Neural cell (in vitro differentiated cells): Measurements from ENCODE around the gene TSPAN7. TPM values are rescaled to one million over a fixed set of nuclear protein-coding genes. Genes with fewer than 3 reads are reported as not detected.

ENCODE experiments used
- H2AFZ ChIP-seq: fragments of 200-600, 300-800 bp; sonication (generic), shearing (Covaris generic); 2 replicates; pipeline ENCODE4 v1.6.0; 2014; ENCODE audit warnings: low read depth, mild to moderate bottlenecking, antibody characterized with exemption, low read length, moderate library complexity
- H3F3A ChIP-seq: fragments of 200-600 bp; shearing (Covaris generic); 2 replicates; pipeline ENCODE4 v1.6.1; 2016; ENCODE audit warnings: mild to moderate bottlenecking, moderate library complexity, mixed read lengths, antibody characterized with exemption, low read length; ENCODE audit not compliant: insufficient read depth, poor library complexity, severe bottlenecking
- H3K27ac ChIP-seq: fragments of 200-600, 300-800 bp; sonication (generic), shearing (Covaris generic); 2 replicates; pipeline ENCODE4 v1.5.1; 2014; ENCODE audit warnings: mild to moderate bottlenecking, low read length, moderate library complexity
- H3K27me3 ChIP-seq: fragments of 300-800, 200-600 bp; sonication (generic), shearing (Covaris generic); 2 replicates; pipeline ENCODE4 v1.6.0; 2014; ENCODE audit warnings: mild to moderate bottlenecking, low read depth, low read length, moderate library complexity; ENCODE audit not compliant: insufficient read depth
- H3K36me3 ChIP-seq: fragments of 300-800, 200-600 bp; sonication (generic), shearing (Covaris generic); 2 replicates; pipeline ENCODE4 v1.5.1; 2014; ENCODE audit warnings: mild to moderate bottlenecking, antibody characterized with exemption, low read length, moderate library complexity; ENCODE audit not compliant: insufficient read depth
- H3K4me2 ChIP-seq: fragments of 300-800, 200-600 bp; sonication (generic), shearing (Covaris generic); 2 replicates; pipeline ENCODE4 v1.6.0; 2014; ENCODE audit warnings: mild to moderate bottlenecking, low read length
- H3K4me3 ChIP-seq: fragments of 300-800, 200-600 bp; sonication (generic), shearing (Covaris generic); 2 replicates; pipeline ENCODE4 v1.5.1; 2014; ENCODE audit warnings: mild to moderate bottlenecking, low read length, moderate library complexity
- H3K79me2 ChIP-seq: fragments of 200-600 bp; shearing (Covaris generic); replicated peaks from 2 replicates; pipeline ENCODE4 v1.6.0; 2014; ENCODE audit warnings: mild to moderate bottlenecking, low read length, moderate library complexity; ENCODE audit not compliant: insufficient read depth
- H3K9ac ChIP-seq: fragments of 300-800, 200-600 bp; sonication (generic), shearing (Covaris generic); 2 replicates; pipeline ENCODE4 v1.6.1; 2016; ENCODE audit warnings: mild to moderate bottlenecking, low read length, mixed read lengths
- H3K9me2 ChIP-seq: fragments of 200-600 bp; shearing (Covaris generic); 2 replicates; pipeline ENCODE4 v1.6.1; 2016; ENCODE audit warnings: mild to moderate bottlenecking, low read length, mixed read lengths; ENCODE audit not compliant: insufficient read depth
- H3K9me3 ChIP-seq: fragments of 200-600, 300-800 bp; sonication (generic), shearing (Covaris generic); 2 replicates; pipeline ENCODE4 v1.6.1; 2016; ENCODE audit warnings: mild to moderate bottlenecking, mixed run types, low read length, moderate library complexity, mixed read lengths
- H4K20me1 ChIP-seq: fragments of 200-600 bp; shearing (Covaris generic); 2 replicates; pipeline ENCODE4 v1.6.1; 2016; ENCODE audit warnings: mild to moderate bottlenecking, mixed run types; ENCODE audit not compliant: insufficient read depth
- EP300 ChIP-seq: fragments of 450-650 bp; conservative IDR thresholded peaks from 2 replicates; pipeline ENCODE4 v1.6.1; 2014; ENCODE audit warnings: antibody characterized with exemption, mild to moderate bottlenecking, moderate library complexity; ENCODE audit not compliant: poor library complexity, severe bottlenecking
- EZH2 ChIP-seq: fragments of 200-600, 300-800 bp; shearing (Covaris generic), sonication (generic); IDR thresholded peaks from 2 replicates; pipeline ENCODE4 v1.6.1; 2014; ENCODE audit warnings: antibody characterized with exemption, low read length, borderline replicate concordance, mild to moderate bottlenecking; ENCODE audit not compliant: insufficient read depth, poor library complexity, severe bottlenecking
- MXI1 ChIP-seq: fragments of 450-650 bp; conservative IDR thresholded peaks from 2 replicates; pipeline ENCODE4 v1.6.1; 2014; ENCODE audit warnings: antibody characterized with exemption, mild to moderate bottlenecking; ENCODE audit not compliant: poor library complexity, severe bottlenecking
- POLR2AphosphoS5 ChIP-seq: IDR thresholded peaks from 2 replicates; pipeline ENCODE4 v1.6.1; 2012
- RAD21 ChIP-seq: fragments of 450-650 bp; conservative IDR thresholded peaks from 2 replicates; pipeline ENCODE4 v1.6.1; 2014; ENCODE audit warnings: antibody characterized with exemption, mild to moderate bottlenecking, moderate library complexity
- SMC3 ChIP-seq: fragments of 450-650 bp; conservative IDR thresholded peaks from 2 replicates; pipeline ENCODE4 v1.6.1; 2014; ENCODE audit warnings: antibody characterized with exemption, mild to moderate bottlenecking, moderate library complexity; ENCODE audit not compliant: poor library complexity
- TAF1 ChIP-seq: IDR thresholded peaks from 2 replicates; pipeline ENCODE4 v1.6.1; 2012; ENCODE audit warnings: low read depth
- polyA plus RNA-seq: library from polyadenylated mRNA; depleted of rRNA; stranded (reverse); fragments of >200 nt; gene quantifications from 2 replicates; pipeline ENCODE4 v1.2.3, GENCODE V29; 2014
- TF ChIP-seq, protein P1 (sequence below): fragments of 450-650 bp; IDR thresholded peaks from 2 replicates; pipeline ENCODE4 v1.5.1; 2014; ENCODE audit warnings: antibody characterized with exemption, mild to moderate bottlenecking, moderate library complexity; ENCODE audit not compliant: poor library complexity, severe bottlenecking
- TF ChIP-seq, protein P2 (sequence below): IDR thresholded peaks from 2 replicates; pipeline ENCODE4 v1.6.1; 2012; ENCODE audit warnings: borderline replicate concordance

The TSPAN7 gene
- polyA plus RNA-seq, 1 donor from 2014 or later = 184 TPM

DNA sequence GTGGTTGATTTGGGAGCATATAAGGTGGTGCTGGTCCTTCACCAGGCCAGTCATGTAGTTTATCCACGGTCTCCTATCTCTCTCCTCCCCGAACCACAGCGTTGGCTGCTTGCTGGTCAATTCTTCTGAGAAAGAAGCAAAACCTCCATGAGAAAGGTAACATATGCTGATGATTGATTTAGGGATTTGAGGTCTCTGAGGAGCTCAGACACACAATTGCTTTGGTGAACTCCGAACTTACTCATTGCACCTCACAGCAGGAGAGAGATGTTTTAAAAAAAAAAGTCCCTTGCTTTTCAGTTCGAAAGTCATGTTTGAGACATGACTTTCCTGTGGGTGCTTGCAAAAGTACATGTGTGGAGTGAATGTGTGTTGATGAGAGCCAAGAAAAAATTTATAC lies 100.2 kb downstream of the TSPAN7 start:
- Histone ChIP-seq H3K79me2 (no peaks in the 10 kb centered on the region), H3K27ac (no peak overlapping the region), H3K9me2 (no peaks in the 10 kb centered on the region), H2AFZ (no peak overlapping the region), H3K36me3 (no peaks in the 10 kb centered on the region), H3K9me3 (no peaks in the 10 kb centered on the region), H3K9ac (no peak overlapping the region), H3K4me2 (no peak overlapping the region), H3K4me3 (no peak overlapping the region), H3K27me3 (no peaks in the 10 kb centered on the region), H4K20me1 (no peaks in the 10 kb centered on the region), H3F3A (no peaks in the 10 kb centered on the region)
- TF ChIP-seq SMC3 (no peak), TAF1 (no peak), EP300 (no peak), MXI1 (no peak), RAD21 (no peak), POLR2AphosphoS5 (no peak), EZH2 (no peak)
- TF ChIP-seq, protein P1, sequence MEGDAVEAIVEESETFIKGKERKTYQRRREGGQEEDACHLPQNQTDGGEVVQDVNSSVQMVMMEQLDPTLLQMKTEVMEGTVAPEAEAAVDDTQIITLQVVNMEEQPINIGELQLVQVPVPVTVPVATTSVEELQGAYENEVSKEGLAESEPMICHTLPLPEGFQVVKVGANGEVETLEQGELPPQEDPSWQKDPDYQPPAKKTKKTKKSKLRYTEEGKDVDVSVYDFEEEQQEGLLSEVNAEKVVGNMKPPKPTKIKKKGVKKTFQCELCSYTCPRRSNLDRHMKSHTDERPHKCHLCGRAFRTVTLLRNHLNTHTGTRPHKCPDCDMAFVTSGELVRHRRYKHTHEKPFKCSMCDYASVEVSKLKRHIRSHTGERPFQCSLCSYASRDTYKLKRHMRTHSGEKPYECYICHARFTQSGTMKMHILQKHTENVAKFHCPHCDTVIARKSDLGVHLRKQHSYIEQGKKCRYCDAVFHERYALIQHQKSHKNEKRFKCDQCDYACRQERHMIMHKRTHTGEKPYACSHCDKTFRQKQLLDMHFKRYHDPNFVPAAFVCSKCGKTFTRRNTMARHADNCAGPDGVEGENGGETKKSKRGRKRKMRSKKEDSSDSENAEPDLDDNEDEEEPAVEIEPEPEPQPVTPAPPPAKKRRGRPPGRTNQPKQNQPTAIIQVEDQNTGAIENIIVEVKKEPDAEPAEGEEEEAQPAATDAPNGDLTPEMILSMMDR = no peak
- TF ChIP-seq, protein P2, sequence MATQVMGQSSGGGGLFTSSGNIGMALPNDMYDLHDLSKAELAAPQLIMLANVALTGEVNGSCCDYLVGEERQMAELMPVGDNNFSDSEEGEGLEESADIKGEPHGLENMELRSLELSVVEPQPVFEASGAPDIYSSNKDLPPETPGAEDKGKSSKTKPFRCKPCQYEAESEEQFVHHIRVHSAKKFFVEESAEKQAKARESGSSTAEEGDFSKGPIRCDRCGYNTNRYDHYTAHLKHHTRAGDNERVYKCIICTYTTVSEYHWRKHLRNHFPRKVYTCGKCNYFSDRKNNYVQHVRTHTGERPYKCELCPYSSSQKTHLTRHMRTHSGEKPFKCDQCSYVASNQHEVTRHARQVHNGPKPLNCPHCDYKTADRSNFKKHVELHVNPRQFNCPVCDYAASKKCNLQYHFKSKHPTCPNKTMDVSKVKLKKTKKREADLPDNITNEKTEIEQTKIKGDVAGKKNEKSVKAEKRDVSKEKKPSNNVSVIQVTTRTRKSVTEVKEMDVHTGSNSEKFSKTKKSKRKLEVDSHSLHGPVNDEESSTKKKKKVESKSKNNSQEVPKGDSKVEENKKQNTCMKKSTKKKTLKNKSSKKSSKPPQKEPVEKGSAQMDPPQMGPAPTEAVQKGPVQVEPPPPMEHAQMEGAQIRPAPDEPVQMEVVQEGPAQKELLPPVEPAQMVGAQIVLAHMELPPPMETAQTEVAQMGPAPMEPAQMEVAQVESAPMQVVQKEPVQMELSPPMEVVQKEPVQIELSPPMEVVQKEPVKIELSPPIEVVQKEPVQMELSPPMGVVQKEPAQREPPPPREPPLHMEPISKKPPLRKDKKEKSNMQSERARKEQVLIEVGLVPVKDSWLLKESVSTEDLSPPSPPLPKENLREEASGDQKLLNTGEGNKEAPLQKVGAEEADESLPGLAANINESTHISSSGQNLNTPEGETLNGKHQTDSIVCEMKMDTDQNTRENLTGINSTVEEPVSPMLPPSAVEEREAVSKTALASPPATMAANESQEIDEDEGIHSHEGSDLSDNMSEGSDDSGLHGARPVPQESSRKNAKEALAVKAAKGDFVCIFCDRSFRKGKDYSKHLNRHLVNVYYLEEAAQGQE = no peak

DNA sequence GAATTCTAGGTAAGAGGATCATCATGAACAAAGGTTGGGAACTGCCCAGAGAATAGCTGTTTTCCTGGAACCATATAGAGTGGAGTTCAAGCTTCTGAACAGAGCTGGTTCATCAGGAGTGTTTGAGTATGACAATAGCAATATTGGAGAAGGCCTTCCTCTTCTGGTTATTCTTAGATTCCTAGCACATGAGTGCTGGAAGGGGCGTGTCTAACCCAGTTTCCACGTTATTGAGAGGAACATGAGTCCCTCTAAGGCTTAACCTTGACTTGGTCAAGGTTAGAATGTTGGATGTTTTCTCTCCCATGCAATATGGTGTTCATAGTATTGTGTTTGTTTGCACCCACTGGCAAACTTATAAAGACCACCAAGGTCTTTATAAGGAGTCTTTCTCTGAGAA lies 101.3 kb downstream of the TSPAN7 start:
- Histone ChIP-seq H3K27ac (no peak overlapping the region), H3K4me3 (no peak overlapping the region), H2AFZ (no peak overlapping the region), H3F3A (no peaks in the 10 kb centered on the region), H4K20me1 (no peaks in the 10 kb centered on the region), H3K36me3 (no peaks in the 10 kb centered on the region), H3K27me3 (no peaks in the 10 kb centered on the region), H3K9ac (no peak overlapping the region), H3K4me2 (no peak overlapping the region), H3K79me2 (no peaks in the 10 kb centered on the region), H3K9me2 (no peaks in the 10 kb centered on the region), H3K9me3 (no peaks in the 10 kb centered on the region)
- TF ChIP-seq, protein P2 = no peak
- no peak for TF ChIP-seq POLR2AphosphoS5
- no peak for TF ChIP-seq TAF1
- TF ChIP-seq, protein P1 = no peak
- TF ChIP-seq SMC3 = no peak
